GM12878 (cell line): ENCODE data around the gene MRTFA. TPM values are rescaled to one million over a fixed set of nuclear protein-coding genes. Genes with fewer than 3 reads are reported as not detected.
A peak's percentile ranks its signal among the peaks of the same experiment; 100 is the strongest.

Source experiments
- ATAC-seq: fragments of 200-7000 bp; cut with Tn5 transposase; 3 replicates; pipeline ENCODE4 v1.9.1; 2020; ENCODE audit warnings: mild to moderate bottlenecking, moderate library complexity
- BruUV-seq: library from RNA; stranded (reverse); fragments of 400-500 nt; replicated peaks from 2 replicates; lab custom pipeline; 2021; lab: Mats Ljungman, UMichigan
- CTCF ChIA-PET: fragments of 300-600 bp; sonication (Branson Sonifier 250); formaldehyde crosslinking; extraction: SDS; loops from one replicate; lab custom pipeline; 2021; ENCODE audit warnings: inconsistent platforms; lab: Yijun Ruan, JAX
- POLR2A ChIA-PET: fragments of 350-600 bp; formaldehyde crosslinking; extraction: SDS; loops from one replicate; lab custom pipeline; 2021; ENCODE audit warnings: inconsistent platforms; lab: Charles Lee
- RAD21 ChIA-PET: fragments of 300-600 bp; sonication (Branson Sonifier 250); formaldehyde crosslinking; loops from one replicate; lab custom pipeline; 2023; ENCODE audit warnings: antibody characterized with exemption; ENCODE audit not compliant: unreplicated experiment; lab: Charles Lee
- SMC1A ChIA-PET: fragments of 300-600 bp; sonication (Branson Sonifier 250); formaldehyde crosslinking; loops from one replicate; lab custom pipeline; 2023; ENCODE audit not compliant: unreplicated experiment, uncharacterized antibody; lab: Charles Lee
- DNase-seq: peaks from one replicate; pipeline ENCODE4 v3.0.0-alpha.2; 2011; ENCODE audit warnings: low read depth, low spot score
- FAIRE-seq: peaks from 3 replicates; lab custom pipeline; 2011; peaks lifted over from hg19 to GRCh38; lab: Jason Lieb, UNC
- H2AFZ ChIP-seq: 2 replicates; pipeline ENCODE4 v1.6.0; 2011; ENCODE audit warnings: low read depth, low read length, control low read depth; ENCODE audit not compliant: control insufficient read depth
- H3K27ac ChIP-seq: 2 replicates; pipeline ENCODE4 v1.5.1; 2011; ENCODE audit warnings: control low read depth; ENCODE audit not compliant: control insufficient read depth, insufficient read depth
- H3K27me3 ChIP-seq, 2 experiments: replicated peaks in 1 of 2; 2 replicates each; pipeline versions ENCODE4 v1.6.0 to v1.6.1; 2011; ENCODE audit warnings: low read length in 1 of 2; ENCODE audit not compliant: control insufficient read depth in 2 of 2, insufficient read depth in 2 of 2
- H3K36me3 ChIP-seq, 2 experiments: 2 replicates each; pipeline ENCODE4 v1.5.1; 2011; ENCODE audit warnings: low read length in 1 of 2; ENCODE audit not compliant: control insufficient read depth in 2 of 2, insufficient read depth in 2 of 2
- H3K4me1 ChIP-seq: 2 replicates; pipeline ENCODE4 v1.6.1; 2011; ENCODE audit warnings: mild to moderate bottlenecking, low read length, moderate library complexity, mixed read lengths; ENCODE audit not compliant: control insufficient read depth, insufficient read depth
- H3K4me2 ChIP-seq: 2 replicates; pipeline ENCODE4 v1.6.0; 2011; ENCODE audit warnings: control low read depth; ENCODE audit not compliant: control insufficient read depth, insufficient read depth
- H3K4me3 ChIP-seq: fragments of 200-600 bp; sonication (generic); 2 replicates; pipeline ENCODE4 v1.5.1; 2016
- H3K79me2 ChIP-seq: 2 replicates; pipeline ENCODE4 v1.6.0; 2011; ENCODE audit warnings: low read length; ENCODE audit not compliant: control insufficient read depth, insufficient read depth
- H3K9ac ChIP-seq: 2 replicates; pipeline ENCODE4 v1.8.0; 2011; ENCODE audit warnings: low read length, control low read depth, mixed read lengths; ENCODE audit not compliant: control insufficient read depth, insufficient read depth
- H3K9me3 ChIP-seq: replicated peaks from 3 replicates; pipeline ENCODE4 v1.5.1; 2011; ENCODE audit warnings: mild to moderate bottlenecking, low read length; ENCODE audit not compliant: control insufficient read depth, insufficient read depth
- H4K20me1 ChIP-seq: 2 replicates; pipeline ENCODE4 v1.6.0; 2011; ENCODE audit not compliant: control insufficient read depth, insufficient read depth
- ATF3 ChIP-seq: IDR thresholded peaks from 2 replicates; pipeline ENCODE4 v1.6.1; 2011; ENCODE audit warnings: low read depth, mild to moderate bottlenecking, low read length, moderate library complexity, borderline replicate concordance; ENCODE audit errors: extremely low read depth
- CTCF ChIP-seq, 3 experiments: IDR thresholded peaks in 2 of 3; conservative IDR thresholded peaks in 1 of 3; 2 replicates each; pipeline ENCODE4 v1.5.1; 2011; ENCODE audit warnings: low read depth in 3 of 3, low read length in 3 of 3, mild to moderate bottlenecking in 3 of 3, control low read depth in 2 of 3, moderate library complexity in 2 of 3, inconsistent platforms in 1 of 3, mixed read lengths in 1 of 3; ENCODE audit not compliant: control insufficient read depth in 2 of 3, insufficient read depth in 1 of 3; ENCODE audit errors: extremely low read depth in 1 of 3
- ETV6 ChIP-seq, 2 experiments: fragments of 450-650 bp in 1 of 2; IDR thresholded peaks in 1 of 2; conservative IDR thresholded peaks in 1 of 2; 2 replicates each; pipeline ENCODE4 v1.6.1; 2014; ENCODE audit warnings: antibody characterized with exemption in 1 of 2, borderline replicate concordance in 1 of 2, low read depth in 1 of 2, mild to moderate bottlenecking in 1 of 2, moderate library complexity in 1 of 2
- NFYA ChIP-seq: IDR thresholded peaks from 2 replicates; pipeline ENCODE4 v1.6.1; 2011; ENCODE audit warnings: low read depth, mild to moderate bottlenecking, low read length, improper control_type of control experiment, borderline replicate concordance
- NKRF ChIP-seq: fragments of 450-650 bp; conservative IDR thresholded peaks from 2 replicates; pipeline ENCODE4 v1.6.1; 2017; ENCODE audit warnings: mild to moderate bottlenecking, moderate library complexity
- NR2C1 ChIP-seq: fragments of 450-650 bp; IDR thresholded peaks from 2 replicates; pipeline ENCODE4 v1.6.1; 2017; ENCODE audit warnings: antibody characterized with exemption, mild to moderate bottlenecking, moderate library complexity
- RAD51 ChIP-seq: fragments of 450-650 bp; IDR thresholded peaks from 2 replicates; pipeline ENCODE4 v1.6.1; 2016; ENCODE audit warnings: moderate library complexity, mild to moderate bottlenecking, inconsistent platforms
- SKIL ChIP-seq: fragments of 450-650 bp; IDR thresholded peaks from 2 replicates; pipeline ENCODE4 v1.6.1; 2017; ENCODE audit warnings: mild to moderate bottlenecking, low read depth, inconsistent platforms; ENCODE audit not compliant: poor library complexity, severe bottlenecking
- SMC3 ChIP-seq: IDR thresholded peaks from 2 replicates; pipeline ENCODE4 v1.6.1; 2011; ENCODE audit warnings: low read length, improper control_type of control experiment, borderline replicate concordance
- SP1 ChIP-seq: IDR thresholded peaks from one replicate; pipeline ENCODE4 v1.6.1; 2011; ENCODE audit warnings: low read depth, low read length
- YY1 ChIP-seq: IDR thresholded peaks from 2 replicates; pipeline ENCODE4 v1.6.1; 2011; ENCODE audit warnings: low read depth, mild to moderate bottlenecking, low read length
- ZBTB33 ChIP-seq: fragments of 450-650 bp; IDR thresholded peaks from 2 replicates; pipeline ENCODE4 v1.6.1; 2017; ENCODE audit warnings: mild to moderate bottlenecking
- ZNF24 ChIP-seq: fragments of 450-650 bp; IDR thresholded peaks from 2 replicates; pipeline ENCODE4 v1.6.1; 2017; ENCODE audit warnings: antibody characterized with exemption, mild to moderate bottlenecking
- WGBS: methylation state at CpG from one replicate; pipeline ENCODE4 v1.1.6; 2016; ENCODE audit warnings: low lambda C conversion rate; ENCODE audit not compliant: insufficient replicate concordance, insufficient coverage; ENCODE audit errors: missing lambda C conversion rate; 5-methylcytosine and 5-hydroxymethylcytosine counted together
- in situ Hi-C: fragments of 300-500 bp; cut with MboI; formaldehyde crosslinking; loops from 9 replicates; pipeline ENCODE4 v1.14.3; 2018; ENCODE audit warnings: mixed read lengths
- intact Hi-C: fragments of 100-400 bp; cut with micrococcal nuclease; formaldehyde crosslinking; loops from one replicate; pipeline ENCODE4 v1.14.2; 2022; ENCODE audit not compliant: unreplicated experiment
- polyA plus RNA-seq, 11 experiments: library from polyadenylated mRNA; depleted of rRNA in 4 of 11; unstranded in 6 of 11; stranded (reverse) in 5 of 11; fragments of >200 nt; fragmentation: Nextera tagmentation in 4 of 11; fragmentation: Illumina TruSeq in 1 of 11; extraction: Ambion mirVana in 4 of 11; extraction: Trizol in 1 of 11; gene quantifications; 1 replicate in 1 of 11; 2 replicates in 10 of 11; pipeline versions ENCODE4 v1.2.1 to v1.2.3, GENCODE V29; 2011 to 2016; ENCODE audit warnings: inconsistent platforms in 2 of 11, missing spikeins in 2 of 11, low read depth in 1 of 11
- total RNA-seq, 4 experiments: library from RNA; depleted of rRNA in 3 of 4; stranded (reverse); fragments of >200 nt in 3 of 4; fragmentation: Illumina TruSeq in 1 of 4; extraction: Trizol in 1 of 4; gene quantifications; 2 replicates each; pipeline versions ENCODE4 v1.2.1 to v1.2.3, GENCODE V29; 2013 to 2021

The MRTFA gene
- total and polyA plus RNA-seq, 10 of the 15 experiments (the other 5 are each of a cell fraction or from before 2014, with no cell fraction given), result 2.0 to 63.9 (median 17.9) TPM

- no peak overlapping the region for H3K9ac ChIP-seq
- H3K27ac ChIP-seq, result no peak overlapping the region; the same call in 1 of the 2 replicates
- H2AFZ ChIP-seq, result no peak overlapping the region
- SMC1A ChIA-PET, result interaction anchor here (0.6 to 12.0 kb wide), 25 partner anchors 8 to 561 kb away, joined by 3 to 248 read pairs (median 6); partner anchors contain the start of gene MRTFA
- RAD21 ChIA-PET, result interaction anchor here (0.8 to 8.1 kb wide), 13 partner anchors 8 to 374 kb away, joined by 3 to 137 read pairs (median 9); partner anchors contain the start of gene MRTFA
- FAIRE-seq (no peak), DNase-seq (no peak), ATAC-seq (peak; percentile 78)
- peaks cover 15% of the 10 kb centered on the region for H3K4me1 ChIP-seq
- no peaks in the 10 kb centered on the region; the same call in 1 of the 3 replicates for H3K9me3 ChIP-seq
- H3K79me2 ChIP-seq, result peaks cover 58% of the 10 kb centered on the region
- POLR2A ChIA-PET, result interaction anchor here (1.0 to 2.1 kb wide), 4 partner anchors 9 to 121 kb away, joined by 3 to 11 read pairs (median 6); no protein-coding TSS in a partner anchor
- intact Hi-C loops (no loop called here), in situ Hi-C loops (loop anchor here (5.0 kb wide), 1 partner anchor 117 kb away; no protein-coding TSS in a partner anchor)
- no peak overlapping the region for H3K4me3 ChIP-seq
- H3K27me3 ChIP-seq, result no peaks in the 10 kb centered on the region
- CTCF ChIA-PET, result interaction anchor here (0.8 to 13.0 kb wide), 32 partner anchors 8 to 374 kb away, joined by 3 to 339 read pairs (median 7); partner anchors contain the start of gene MRTFA
- H4K20me1 ChIP-seq, result no peaks in the 10 kb centered on the region
- WGBS, result 21% methylated on average over 6 of the region's 6 CpGs
- no TSS peak for BruUV-seq
- H3K4me2 ChIP-seq, result no peak overlapping the region
- H3K36me3 ChIP-seq, result peaks cover 0 to 7% of the 10 kb centered on the region in 2 experiments; a peak in 1 of 4 replicates
- TF ChIP-seq NFYA, result no peak
- no peak for TF ChIP-seq ZBTB33
- no peak for TF ChIP-seq NR2C1
- peak; percentile 43 for TF ChIP-seq SKIL
- no peak for TF ChIP-seq ATF3
- no peak for TF ChIP-seq SP1
- TF ChIP-seq SMC3, result peak; percentile 68; the same call in 1 of the 2 replicates
- TF ChIP-seq NKRF, result no peak
- TF ChIP-seq YY1, result peak; percentile 52; the same call in 1 of the 2 replicates
- TF ChIP-seq CTCF (IDR thresholded peaks at IDR 0.05 in 2 of 3, conservative IDR thresholded peaks at IDR 0.05 in 1 of 3; ENCODE audit: control insufficient read depth in 2 of 3, extremely low read depth in 1 of 3, insufficient read depth in 1 of 3, low read depth in 3 of 3, low read length in 3 of 3), result peak; percentile 51 to 68 (median 62)
- TF ChIP-seq ZNF24, result peak; percentile 52; the same call in 1 of the 2 replicates
- no peak for TF ChIP-seq ETV6 (conservative IDR thresholded peaks at IDR 0.05 in 1 of 2, IDR thresholded peaks at IDR 0.05 in 1 of 2; ENCODE audit: borderline replicate concordance in 1 of 2, low read depth in 1 of 2)
- no peak for TF ChIP-seq RAD51
Measured at GRCh38 chr22:40525250-40525884, 111.2 kb downstream of the MRTFA start.
